HuH-7.5 (cell line): ENCODE measurements around the gene OSGIN1.

Source experiments
- DNase-seq: peaks from one replicate; pipeline ENCODE4 v3.0.0; 2011; ENCODE audit warnings: low spot score

OSGIN1 gene

GRCh38 chr16:83952940-83953795 is at the start of gene OSGIN1:
Gene OSGIN1, plus strand, starts transcription at chr16:83953240. Its CDS starts 4,432 bp downstream, at chr16:83957672.
- peak; percentile 93 for DNase-seq

- DNase-seq: no peak
Observed at GRCh38 chr16:83903751-83904150, 49.3 kb upstream of the OSGIN1 start.

GRCh38 chr16:83906683-83907082 is 46.4 kb upstream of the OSGIN1 start:
- no peak for DNase-seq

- DNase-seq: no peak
Observed at GRCh38 chr16:83907111-83907510, 45.9 kb upstream of the OSGIN1 start.

DNA sequence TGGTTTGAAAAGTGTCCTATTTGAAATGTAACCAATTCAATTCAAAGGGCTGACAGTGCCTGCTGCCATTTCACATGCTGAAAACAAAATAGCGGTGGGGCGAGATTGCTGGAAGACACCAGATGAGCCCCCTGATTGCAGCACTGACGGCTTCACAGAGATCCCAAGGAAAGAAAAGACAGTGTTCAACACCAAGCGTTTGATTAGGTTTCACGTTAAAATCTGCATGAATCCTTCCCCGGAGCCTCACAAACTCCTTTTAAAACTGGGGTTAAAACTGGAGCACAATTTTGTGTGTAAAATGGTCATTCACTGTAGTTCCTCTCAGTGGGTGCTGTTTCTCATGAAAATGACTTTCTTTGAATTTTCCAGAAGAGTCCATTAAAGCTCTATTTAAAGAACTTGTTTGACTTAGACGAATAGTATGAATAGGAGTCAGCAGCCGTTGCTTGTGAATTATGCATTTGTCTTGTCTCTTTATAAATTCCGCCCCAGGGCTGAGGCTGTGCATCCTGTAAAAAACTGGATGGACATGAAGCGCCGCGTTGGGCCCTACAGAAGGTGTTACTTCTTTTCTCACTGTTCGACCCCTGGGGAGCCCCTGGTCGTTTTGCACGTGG is 45.3 kb upstream of the OSGIN1 start:
- DNase-seq: no peak

DNA sequence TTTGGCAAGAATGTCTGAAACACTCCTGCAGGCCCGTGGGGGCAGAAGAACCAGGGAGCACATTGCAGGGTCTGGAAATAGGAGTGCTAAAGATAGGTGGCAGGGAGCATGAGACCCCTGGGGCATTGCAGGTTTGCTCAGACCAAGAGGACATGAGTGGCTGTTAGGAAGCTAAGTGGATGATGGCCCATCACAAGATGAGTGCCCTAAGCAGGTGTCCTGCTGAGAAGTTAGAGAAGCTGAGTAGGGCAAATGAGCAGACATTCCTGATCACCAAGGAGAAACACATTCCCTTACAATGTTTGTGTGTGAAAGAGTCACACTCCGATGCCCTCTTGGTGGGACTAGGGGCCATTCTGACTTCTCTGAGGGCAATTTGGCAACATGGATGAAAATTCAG is 44.2 kb upstream of the OSGIN1 start:
- no peak for DNase-seq

DNA sequence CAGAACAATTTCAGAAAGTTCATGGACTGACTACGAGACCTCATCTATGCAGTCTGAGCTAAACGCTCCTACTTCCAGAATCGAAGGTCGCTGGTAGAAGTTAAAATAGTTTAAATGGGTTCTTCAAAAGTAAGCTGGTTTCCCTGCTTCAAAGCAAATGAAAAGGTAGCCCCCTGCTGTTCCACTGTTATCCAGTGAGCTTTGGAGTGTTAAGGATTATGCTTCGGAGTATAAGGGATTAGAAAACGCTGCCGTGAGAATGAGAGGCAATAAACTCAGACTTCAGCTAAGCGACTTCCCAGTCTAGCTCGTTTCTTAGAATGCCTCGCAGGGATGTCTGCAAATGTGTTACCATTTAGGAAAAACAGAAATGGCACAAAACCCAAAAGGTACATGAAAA is 41.8 kb upstream of the OSGIN1 start:
- no peak for DNase-seq

GRCh38 chr16:83912519-83913244 is 40.4 kb upstream of the OSGIN1 start:
- DNase-seq: no peak

GRCh38 chr16:83913245-83913633 is 39.8 kb upstream of the OSGIN1 start:
- no peak for DNase-seq

GRCh38 chr16:83914091-83914710 is 38.8 kb upstream of the OSGIN1 start:
- no peak for DNase-seq

DNA sequence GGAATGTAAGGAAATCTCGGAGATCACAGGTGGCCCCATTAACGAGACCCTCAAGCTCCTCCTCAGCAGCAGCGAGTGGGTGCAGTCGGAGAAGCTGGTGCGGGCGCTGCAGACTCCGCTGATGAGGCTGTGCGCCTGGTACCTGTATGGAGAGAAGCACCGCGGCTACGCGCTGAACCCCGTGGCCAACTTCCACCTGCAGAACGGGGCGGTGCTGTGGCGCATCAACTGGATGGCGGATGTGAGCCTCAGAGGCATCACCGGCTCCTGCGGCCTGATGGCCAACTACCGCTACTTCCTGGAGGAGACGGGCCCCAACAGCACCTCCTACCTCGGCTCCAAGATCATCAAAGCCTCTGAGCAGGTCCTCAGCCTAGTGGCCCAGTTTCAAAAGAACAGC is 38.0 kb upstream of the OSGIN1 start:
- DNase-seq: no peak

DNA sequence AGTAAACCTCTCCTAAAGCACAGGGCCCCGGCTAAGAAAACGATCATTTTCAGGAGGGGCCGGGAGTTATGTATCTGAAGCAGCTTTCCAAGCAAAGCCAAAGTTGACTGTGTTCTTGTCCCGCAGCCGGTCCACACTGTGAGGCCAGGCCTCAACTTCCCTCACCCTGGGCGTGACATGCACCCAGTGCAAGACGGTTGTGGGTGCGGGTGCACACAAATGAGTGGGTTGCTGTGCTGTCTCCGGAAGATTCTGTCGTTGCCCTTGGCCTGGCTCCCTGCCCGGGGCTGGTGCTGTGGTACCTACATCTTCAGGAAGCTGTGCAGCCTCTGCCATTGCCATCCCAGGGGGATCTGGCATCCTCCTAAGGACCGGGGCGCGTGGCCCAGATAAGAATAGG is 37.5 kb upstream of the OSGIN1 start:
- no peak for DNase-seq

- DNase-seq: no peak
Observed at GRCh38 chr16:83917152-83918120, 35.6 kb upstream of the OSGIN1 start.

- no peak for DNase-seq
Observed at GRCh38 chr16:83920894-83921491, 32.0 kb upstream of the OSGIN1 start.

- DNase-seq: no peak
Observed at GRCh38 chr16:83923581-83924365, 29.3 kb upstream of the OSGIN1 start.

DNA sequence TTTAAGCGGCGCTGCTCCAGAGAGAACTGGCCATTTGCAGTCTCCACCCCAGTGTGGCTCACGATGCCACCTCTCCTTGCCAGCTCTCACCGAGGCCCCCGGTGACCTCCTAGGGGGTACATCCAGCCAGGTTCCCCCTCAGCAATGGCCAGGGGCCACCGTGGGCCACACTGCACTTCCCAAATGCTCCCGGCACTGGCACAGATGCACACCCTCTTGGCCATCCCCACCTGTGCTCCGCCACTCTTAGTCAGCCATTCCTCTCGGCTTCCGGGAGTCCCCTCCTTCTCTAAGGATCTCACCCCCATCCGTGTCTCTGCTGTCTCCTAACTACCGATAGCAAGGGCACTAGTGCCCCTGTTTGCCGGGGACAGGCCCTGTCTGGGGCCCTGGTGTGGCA is 28.4 kb upstream of the OSGIN1 start:
- DNase-seq: no peak

GRCh38 chr16:83925095-83925905 is 27.7 kb upstream of the OSGIN1 start:
- DNase-seq: no peak

GRCh38 chr16:83925957-83926725 is 26.9 kb upstream of the OSGIN1 start:
- DNase-seq: no peak
